ENCODE results near the gene LRFN5.

GRCh38 chr14:41773536-41774279, 167.0 kb downstream of the LRFN5 start:
- TF ChIP-seq, protein P1, sequence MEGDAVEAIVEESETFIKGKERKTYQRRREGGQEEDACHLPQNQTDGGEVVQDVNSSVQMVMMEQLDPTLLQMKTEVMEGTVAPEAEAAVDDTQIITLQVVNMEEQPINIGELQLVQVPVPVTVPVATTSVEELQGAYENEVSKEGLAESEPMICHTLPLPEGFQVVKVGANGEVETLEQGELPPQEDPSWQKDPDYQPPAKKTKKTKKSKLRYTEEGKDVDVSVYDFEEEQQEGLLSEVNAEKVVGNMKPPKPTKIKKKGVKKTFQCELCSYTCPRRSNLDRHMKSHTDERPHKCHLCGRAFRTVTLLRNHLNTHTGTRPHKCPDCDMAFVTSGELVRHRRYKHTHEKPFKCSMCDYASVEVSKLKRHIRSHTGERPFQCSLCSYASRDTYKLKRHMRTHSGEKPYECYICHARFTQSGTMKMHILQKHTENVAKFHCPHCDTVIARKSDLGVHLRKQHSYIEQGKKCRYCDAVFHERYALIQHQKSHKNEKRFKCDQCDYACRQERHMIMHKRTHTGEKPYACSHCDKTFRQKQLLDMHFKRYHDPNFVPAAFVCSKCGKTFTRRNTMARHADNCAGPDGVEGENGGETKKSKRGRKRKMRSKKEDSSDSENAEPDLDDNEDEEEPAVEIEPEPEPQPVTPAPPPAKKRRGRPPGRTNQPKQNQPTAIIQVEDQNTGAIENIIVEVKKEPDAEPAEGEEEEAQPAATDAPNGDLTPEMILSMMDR (IDR thresholded peaks at IDR 0.05; ENCODE audit: borderline replicate concordance, extremely low read depth, low read length, poor library complexity, severe bottlenecking), result no peak
- TF ChIP-seq EZH2 (IDR thresholded peaks at IDR 0.05; ENCODE audit: borderline replicate concordance, low read depth, low read length, severe bottlenecking), result no peak

Measured in DND-41 (cell line).